Endothelial cell of umbilical vein (primary cell): Measurements from ENCODE around the gene IGSF9B. TPM values are rescaled to one million over a fixed set of nuclear protein-coding genes. Genes with fewer than 3 reads are reported as not detected.

Experiments
- BruUV-seq: library from RNA; stranded (reverse); fragments of 400-500 nt; replicated peaks from 2 replicates; lab custom pipeline; 2021; lab: Mats Ljungman, UMichigan
- CTCF ChIA-PET: fragments of 300-600, 350-600 bp; sonication (Branson Sonifier 250); formaldehyde crosslinking; loops from one replicate; lab custom pipeline; 2021; ENCODE audit warnings: antibody characterized with exemption, inconsistent platforms; lab: Charles Lee
- POLR2A ChIA-PET: fragments of 300-600, 350-600 bp; sonication (Branson Sonifier 250); formaldehyde crosslinking; loops from one replicate; lab custom pipeline; 2021; ENCODE audit warnings: antibody characterized with exemption, inconsistent platforms; lab: Charles Lee
- DNase-seq: peaks from one replicate; pipeline ENCODE4 v3.0.0-alpha.2; 2011; ENCODE audit warnings: low read depth, low spot score
- FAIRE-seq: peaks from 2 replicates; lab custom pipeline; 2011; peaks lifted over from hg19 to GRCh38; lab: Jason Lieb, UNC
- H2AFZ ChIP-seq: 2 replicates; pipeline ENCODE4 v1.6.0; 2012; ENCODE audit warnings: low read depth, low read length, control low read depth, inconsistent platforms
- H3K27ac ChIP-seq: 2 replicates; pipeline ENCODE4 v1.5.1; 2011; ENCODE audit warnings: low read depth, mild to moderate bottlenecking, control low read depth, low read length, moderate library complexity; ENCODE audit not compliant: insufficient read depth
- H3K27me3 ChIP-seq, 2 experiments: 2 replicates each; pipeline versions ENCODE4 v1.6.0 to v1.6.1; 2011; ENCODE audit warnings: low read length in 2 of 2, mixed read lengths in 1 of 2; ENCODE audit not compliant: control insufficient read depth in 2 of 2, insufficient read depth in 2 of 2
- H3K36me3 ChIP-seq, 2 experiments: 2 replicates in 1 of 2; 3 replicates in 1 of 2; pipeline ENCODE4 v1.5.1; 2011; ENCODE audit warnings: low read length in 2 of 2, mild to moderate bottlenecking in 1 of 2, moderate library complexity in 1 of 2; ENCODE audit not compliant: control insufficient read depth in 2 of 2, insufficient read depth in 2 of 2; ENCODE audit errors: extremely low read depth in 1 of 2
- H3K4me1 ChIP-seq: 3 replicates; pipeline ENCODE4 v1.5.1; 2011; ENCODE audit warnings: mild to moderate bottlenecking, low read length; ENCODE audit not compliant: control insufficient read depth, insufficient read depth; ENCODE audit errors: extremely low read depth
- H3K4me2 ChIP-seq: 2 replicates; pipeline ENCODE4 v1.6.1; 2011; ENCODE audit warnings: low read length, control low read depth, mixed read lengths; ENCODE audit not compliant: insufficient read depth
- H3K4me3 ChIP-seq, 3 experiments: fragments of 200-600 bp in 1 of 3; sonication (generic), shearing (Covaris generic) in 1 of 3; replicated peaks in 1 of 3; 2 replicates each; pipeline ENCODE4 v1.5.1; 2011 to 2016; ENCODE audit warnings: control low read depth in 3 of 3, low read length in 3 of 3, mild to moderate bottlenecking in 2 of 3, inconsistent platforms in 1 of 3, low read depth in 1 of 3, moderate library complexity in 1 of 3; ENCODE audit not compliant: insufficient read depth in 1 of 3
- H3K79me2 ChIP-seq: 2 replicates; pipeline ENCODE4 v1.6.0; 2012; ENCODE audit warnings: low read length, inconsistent platforms; ENCODE audit not compliant: control insufficient read depth, insufficient read depth
- H3K9ac ChIP-seq: replicated peaks from 2 replicates; pipeline ENCODE3; 2011; ENCODE audit warnings: low read length, control low read depth; ENCODE audit not compliant: insufficient read depth; ENCODE audit errors: extremely low read depth
- H3K9me1 ChIP-seq: replicated peaks from 3 replicates; pipeline ENCODE4 v1.6.0; 2011; ENCODE audit warnings: mild to moderate bottlenecking, low read length; ENCODE audit not compliant: control insufficient read depth, insufficient read depth; ENCODE audit errors: extremely low read depth
- H3K9me3 ChIP-seq: replicated peaks from 2 replicates; pipeline ENCODE4 v1.5.1; 2012; ENCODE audit warnings: low read length, inconsistent platforms; ENCODE audit not compliant: control insufficient read depth, insufficient read depth
- H4K20me1 ChIP-seq: replicated peaks from 2 replicates; pipeline ENCODE3; 2011; ENCODE audit warnings: mild to moderate bottlenecking, low read length; ENCODE audit not compliant: control insufficient read depth, insufficient read depth; ENCODE audit errors: extremely low read depth
- EZH2 ChIP-seq: IDR thresholded peaks from 2 replicates; pipeline ENCODE4 v1.6.1; 2012; ENCODE audit warnings: borderline replicate concordance, low read depth, mild to moderate bottlenecking, moderate library complexity, low read length, inconsistent platforms; ENCODE audit not compliant: severe bottlenecking
- FOS ChIP-seq: IDR thresholded peaks from 2 replicates; pipeline ENCODE4 v1.6.1; 2011; ENCODE audit warnings: mild to moderate bottlenecking, low read length, moderate library complexity, borderline replicate concordance; ENCODE audit not compliant: insufficient read depth
- GATA2 ChIP-seq: IDR thresholded peaks from 2 replicates; pipeline ENCODE4 v1.7.0; 2011; ENCODE audit warnings: low read depth, mild to moderate bottlenecking, moderate library complexity, mixed read lengths, low read length; ENCODE audit not compliant: insufficient read length, insufficient read depth
- JUN ChIP-seq: IDR thresholded peaks from 2 replicates; pipeline ENCODE4 v1.6.1; 2011; ENCODE audit warnings: borderline replicate concordance, low read depth; ENCODE audit not compliant: insufficient read length, insufficient read depth
- MAX ChIP-seq: IDR thresholded peaks from 2 replicates; pipeline ENCODE4 v1.6.1; 2011; ENCODE audit not compliant: insufficient read depth, insufficient read length
- MYC ChIP-seq: IDR thresholded peaks from one replicate; pipeline ENCODE4 v1.6.1; 2011; ENCODE audit warnings: mild to moderate bottlenecking, low read depth, low read length
- POLR2A ChIP-seq: IDR thresholded peaks from 2 replicates; pipeline ENCODE4 v1.6.1; 2012; ENCODE audit warnings: low read depth, mild to moderate bottlenecking, control low read depth, low read length
- POLR2AphosphoS5 ChIP-seq: IDR thresholded peaks from 2 replicates; pipeline ENCODE4 v1.6.1; 2012; ENCODE audit warnings: low read depth, mild to moderate bottlenecking, control low read depth, low read length, moderate library complexity; ENCODE audit not compliant: insufficient read depth
- dilution Hi-C: fragments of 300-500 bp; cut with MboI; formaldehyde crosslinking; loops from one replicate; pipeline ENCODE4 v1.15.0; 2019; ENCODE audit warnings: low sequenced_read_pairs; ENCODE audit not compliant: extremely low pct_ligation_motif_present
- intact Hi-C: fragments of 100-400 bp; cut with micrococcal nuclease; formaldehyde crosslinking; loops from one replicate; pipeline ENCODE4 v1.10.0; 2022
- polyA plus RNA-seq, 4 experiments: library from polyadenylated mRNA; depleted of rRNA in 3 of 4; stranded (reverse) in 3 of 4; unstranded in 1 of 4; fragments of >200 nt; gene quantifications; 2 replicates each; pipeline versions ENCODE4 v1.2.1 to v1.2.3, GENCODE V29; 2011 to 2012; ENCODE audit warnings: missing spikeins in 1 of 4
- total RNA-seq: library from RNA; stranded (reverse); gene quantifications from 2 replicates; pipeline ENCODE4 v1.2.3, GENCODE V29; 2021
- TF ChIP-seq, protein P1 (sequence below), 2 donors: IDR thresholded peaks; 1 replicate in 1 of 2; 2 replicates in 1 of 2; pipeline ENCODE4 v1.5.1; 2011; ENCODE audit warnings: low read length in 2 of 2, mild to moderate bottlenecking in 2 of 2, moderate library complexity in 2 of 2, control low read depth in 1 of 2, inconsistent platforms in 1 of 2, low read depth in 1 of 2; ENCODE audit not compliant: insufficient read depth in 1 of 2; ENCODE audit errors: extremely low read depth in 1 of 2

The IGSF9B gene
- total and polyA plus RNA-seq, 2 donors (not counting 3 experiments of a cell fraction or from before 2014, with no cell fraction given) = 0.15 to 0.18 TPM

DNA sequence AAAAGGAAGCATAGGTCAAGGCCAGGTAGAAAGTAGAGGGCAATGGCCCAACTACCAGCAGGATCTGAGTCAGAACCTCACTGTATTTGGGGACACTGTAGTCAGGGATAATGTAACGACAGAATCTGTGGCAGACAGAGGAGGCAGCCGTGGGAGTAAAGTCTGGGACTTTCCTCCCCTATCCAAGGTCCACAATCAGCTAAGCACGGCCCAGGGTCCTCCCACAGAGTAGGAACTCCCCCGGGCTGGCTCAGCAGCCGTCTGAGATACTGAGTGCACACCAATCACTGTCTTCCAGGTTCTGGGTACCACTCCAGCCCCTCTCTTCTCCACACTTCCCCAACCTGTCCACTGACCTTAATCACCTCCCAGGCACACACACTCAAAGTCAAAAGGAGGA lies 3.2 kb downstream of the IGSF9B start:
- no peak overlapping the region for H3K9ac ChIP-seq
- no peak overlapping the region for H3K4me3 ChIP-seq
- no peak for TF ChIP-seq MAX
- TF ChIP-seq JUN = no peak
- TF ChIP-seq GATA2 = no peak
- no peak for TF ChIP-seq POLR2AphosphoS5
- TF ChIP-seq MYC = no peak
- TF ChIP-seq EZH2 = no peak
- no peak for TF ChIP-seq POLR2A
- no peak for TF ChIP-seq FOS
- TF ChIP-seq, protein P1, sequence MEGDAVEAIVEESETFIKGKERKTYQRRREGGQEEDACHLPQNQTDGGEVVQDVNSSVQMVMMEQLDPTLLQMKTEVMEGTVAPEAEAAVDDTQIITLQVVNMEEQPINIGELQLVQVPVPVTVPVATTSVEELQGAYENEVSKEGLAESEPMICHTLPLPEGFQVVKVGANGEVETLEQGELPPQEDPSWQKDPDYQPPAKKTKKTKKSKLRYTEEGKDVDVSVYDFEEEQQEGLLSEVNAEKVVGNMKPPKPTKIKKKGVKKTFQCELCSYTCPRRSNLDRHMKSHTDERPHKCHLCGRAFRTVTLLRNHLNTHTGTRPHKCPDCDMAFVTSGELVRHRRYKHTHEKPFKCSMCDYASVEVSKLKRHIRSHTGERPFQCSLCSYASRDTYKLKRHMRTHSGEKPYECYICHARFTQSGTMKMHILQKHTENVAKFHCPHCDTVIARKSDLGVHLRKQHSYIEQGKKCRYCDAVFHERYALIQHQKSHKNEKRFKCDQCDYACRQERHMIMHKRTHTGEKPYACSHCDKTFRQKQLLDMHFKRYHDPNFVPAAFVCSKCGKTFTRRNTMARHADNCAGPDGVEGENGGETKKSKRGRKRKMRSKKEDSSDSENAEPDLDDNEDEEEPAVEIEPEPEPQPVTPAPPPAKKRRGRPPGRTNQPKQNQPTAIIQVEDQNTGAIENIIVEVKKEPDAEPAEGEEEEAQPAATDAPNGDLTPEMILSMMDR (IDR thresholded peaks at IDR 0.05; ENCODE audit: extremely low read depth in 1 of 2, insufficient read depth in 1 of 2, low read depth in 1 of 2, low read length in 2 of 2) = no peak
- H3K9me3 ChIP-seq = no peaks in the 10 kb centered on the region
- intact Hi-C loops = no loop called here
- ChIA-PET CTCF (no interaction called here), POLR2A (no interaction called here)
- dilution Hi-C loops = no loop called here
- no peaks in the 10 kb centered on the region for H3K79me2 ChIP-seq
- no peak overlapping the region for H2AFZ ChIP-seq
- no peak for FAIRE-seq
- H3K36me3 ChIP-seq = no peaks in the 10 kb centered on the region
- DNase-seq = no peak
- H3K27ac ChIP-seq = no peak overlapping the region
- no peaks in the 10 kb centered on the region for H3K4me1 ChIP-seq
- BruUV-seq = no TSS peak
- peaks cover 35 to 40% of the 10 kb centered on the region in 2 experiments for H3K27me3 ChIP-seq
- H4K20me1 ChIP-seq = no peaks in the 10 kb centered on the region
- H3K4me2 ChIP-seq = no peak overlapping the region
- H3K9me1 ChIP-seq = no peaks in the 10 kb centered on the region
